GM19351 (cell line): ENCODE measurements around the gene ST3GAL4.

Experiments used
- ATAC-seq: cut with Tn5 transposase; IDR thresholded peaks from one replicate; pipeline ENCODE4 v1.9.1; 2021; ENCODE audit warnings: mild to moderate bottlenecking, moderate library complexity; ENCODE audit not compliant: unreplicated experiment

The ST3GAL4 gene

GRCh38 chr11:126405374-126405773 lies 49.9 kb downstream of the ST3GAL4 start:
- no peak for ATAC-seq

- no peak for ATAC-seq
These were observed 50.4 kb downstream of the ST3GAL4 start for GRCh38 chr11:126405906-126406305.

GRCh38 chr11:126406368-126406767 lies 50.9 kb downstream of the ST3GAL4 start:
- ATAC-seq = no peak

GRCh38 chr11:126407101-126407521 lies 51.6 kb downstream of the ST3GAL4 start:
- no peak for ATAC-seq

GRCh38 chr11:126407682-126408288 lies 52.3 kb downstream of the ST3GAL4 start:
- no peak for ATAC-seq

GRCh38 chr11:126408496-126408895 lies 53.0 kb downstream of the ST3GAL4 start:
- ATAC-seq = no peak

GRCh38 chr11:126408901-126409619 lies 53.6 kb downstream of the ST3GAL4 start:
- no peak for ATAC-seq

- no peak for ATAC-seq
These were observed 54.1 kb downstream of the ST3GAL4 start for GRCh38 chr11:126409620-126409985.

GRCh38 chr11:126410649-126411048 lies 55.2 kb downstream of the ST3GAL4 start:
- no peak for ATAC-seq

GRCh38 chr11:126411971-126412381 lies 56.5 kb downstream of the ST3GAL4 start:
- no peak for ATAC-seq

GRCh38 chr11:126413426-126413825 lies 57.9 kb downstream of the ST3GAL4 start:
- ATAC-seq = no peak

- no peak for ATAC-seq
These were observed 58.4 kb downstream of the ST3GAL4 start for GRCh38 chr11:126413843-126414405.

GRCh38 chr11:126414615-126415014 lies 59.1 kb downstream of the ST3GAL4 start:
- ATAC-seq = no peak

GRCh38 chr11:126415128-126415527 lies 59.6 kb downstream of the ST3GAL4 start:
- ATAC-seq = no peak

GRCh38 chr11:126415669-126416420 lies 60.4 kb downstream of the ST3GAL4 start:
- peak; percentile 6 for ATAC-seq

- ATAC-seq = peak; percentile 79
These were observed 61.1 kb downstream of the ST3GAL4 start for GRCh38 chr11:126416542-126417090.

- ATAC-seq = no peak
These were observed 61.8 kb downstream of the ST3GAL4 start for GRCh38 chr11:126417091-126417862.

- no peak for ATAC-seq
These were observed 63.4 kb downstream of the ST3GAL4 start for GRCh38 chr11:126418887-126419286.

GRCh38 chr11:126419801-126420697 lies 64.6 kb downstream of the ST3GAL4 start:
- ATAC-seq = peak; percentile 81
